ENCODE results near the gene COMMD1.
A peak's percentile ranks its signal among the peaks of the same experiment; 100 is the strongest.
"Not testable (repeated sequence)": the region's sequence is repeated elsewhere in the genome, so short reads cannot be mapped to it uniquely, and the experiment has no call there.

The COMMD1 gene

GRCh38 chr2:62016957-62017356, 111.5 kb downstream of the COMMD1 start:
- no peak for DNase-seq (ENCODE audit: low read depth in 2 of 2)

- no peak for DNase-seq (ENCODE audit: low read depth in 2 of 2)
These were observed 124.4 kb downstream of the COMMD1 start for GRCh38 chr2:62029910-62030309.

DNA sequence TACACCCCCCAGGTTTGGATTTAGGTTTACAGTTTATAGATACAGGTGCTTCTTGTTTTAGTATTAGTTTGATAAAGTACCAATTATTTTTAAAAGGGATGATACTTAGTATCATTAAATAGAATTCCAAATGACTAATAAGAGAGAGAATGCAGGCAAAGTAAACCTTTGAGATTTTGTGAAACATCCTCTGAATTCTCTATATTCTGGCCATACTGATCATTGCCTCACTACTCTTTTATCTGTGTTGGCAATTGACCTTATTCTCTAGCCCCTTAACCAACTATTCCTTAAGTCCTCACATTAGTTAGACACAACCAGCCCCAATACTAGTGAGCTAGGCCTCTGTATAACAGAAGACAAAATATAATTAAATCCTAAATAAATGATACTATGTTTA, 125.4 kb downstream of the COMMD1 start:
- DNase-seq (ENCODE audit: low read depth in 2 of 2): no peak

- no peak for DNase-seq (ENCODE audit: low read depth in 2 of 2)
These were observed 126.6 kb downstream of the COMMD1 start for GRCh38 chr2:62032096-62032495.

DNA sequence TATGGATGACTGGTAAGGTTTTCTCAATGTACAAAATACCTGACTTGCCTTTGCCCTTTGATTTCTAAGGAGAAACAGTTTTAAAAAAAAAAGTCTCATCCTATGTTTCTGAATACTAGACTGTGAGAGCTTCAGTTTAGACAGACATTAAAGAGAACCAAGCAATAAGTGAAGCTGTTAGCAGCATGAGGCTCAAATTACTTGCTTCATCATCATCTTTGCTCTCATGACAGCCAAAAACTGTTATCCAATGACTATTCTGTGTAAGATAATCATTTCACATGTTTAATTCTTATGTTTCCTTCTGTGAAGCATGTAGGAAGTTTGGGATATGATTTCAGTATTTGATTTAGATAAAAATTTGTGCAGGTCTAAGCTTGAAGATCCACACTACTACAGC, 129.2 kb downstream of the COMMD1 start:
- DNase-seq (ENCODE audit: low read depth in 2 of 2): no peak

- no peak for DNase-seq (ENCODE audit: low read depth in 2 of 2)
These were observed 130.8 kb downstream of the COMMD1 start for GRCh38 chr2:62036229-62036628.

GRCh38 chr2:62036761-62037250, 131.3 kb downstream of the COMMD1 start:
- no peak for DNase-seq (ENCODE audit: low read depth in 2 of 2)

DNA sequence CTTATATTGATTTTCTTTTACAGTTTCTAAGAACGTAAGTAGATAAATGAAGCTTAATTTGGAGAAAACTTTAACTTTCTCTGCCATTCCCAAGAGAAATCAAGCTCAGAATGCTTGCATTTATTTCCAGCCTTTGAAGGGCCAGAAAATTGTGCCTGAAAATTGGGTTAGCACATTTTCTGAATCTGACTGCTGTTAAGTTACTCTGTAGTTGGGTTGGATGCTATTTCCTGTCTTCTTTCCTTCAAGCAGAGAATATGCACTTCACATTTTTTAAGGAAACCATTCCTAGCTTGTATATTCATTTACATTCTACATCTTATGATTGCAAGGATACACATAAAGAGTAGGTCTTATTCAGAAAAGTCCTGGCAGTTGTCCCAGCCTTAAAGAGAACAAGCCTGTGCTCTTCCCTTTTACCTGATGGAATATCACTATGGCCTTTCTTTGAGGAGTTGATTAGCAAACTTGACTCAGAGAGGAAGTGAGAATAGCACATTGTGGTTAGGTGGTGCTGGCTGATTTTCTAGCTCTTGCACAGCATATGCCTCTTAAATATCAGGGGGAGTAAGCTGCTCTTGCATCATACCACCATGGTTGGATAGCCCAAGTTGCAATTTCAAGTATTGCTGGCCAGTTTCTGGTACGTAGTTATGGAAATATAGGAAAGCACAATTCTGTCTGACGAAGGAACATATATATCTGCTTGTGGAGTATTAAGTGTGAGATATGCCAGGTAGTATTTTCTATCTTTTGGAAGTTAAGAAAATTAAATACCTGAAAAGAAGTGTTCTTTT, 133.7 kb downstream of the COMMD1 start:
- peak in 1 of 2 donors; percentile 8 for DNase-seq (ENCODE audit: low read depth in 2 of 2)

GRCh38 chr2:62040926-62041325, 135.5 kb downstream of the COMMD1 start:
- no peak for DNase-seq (ENCODE audit: low read depth in 2 of 2)

DNA sequence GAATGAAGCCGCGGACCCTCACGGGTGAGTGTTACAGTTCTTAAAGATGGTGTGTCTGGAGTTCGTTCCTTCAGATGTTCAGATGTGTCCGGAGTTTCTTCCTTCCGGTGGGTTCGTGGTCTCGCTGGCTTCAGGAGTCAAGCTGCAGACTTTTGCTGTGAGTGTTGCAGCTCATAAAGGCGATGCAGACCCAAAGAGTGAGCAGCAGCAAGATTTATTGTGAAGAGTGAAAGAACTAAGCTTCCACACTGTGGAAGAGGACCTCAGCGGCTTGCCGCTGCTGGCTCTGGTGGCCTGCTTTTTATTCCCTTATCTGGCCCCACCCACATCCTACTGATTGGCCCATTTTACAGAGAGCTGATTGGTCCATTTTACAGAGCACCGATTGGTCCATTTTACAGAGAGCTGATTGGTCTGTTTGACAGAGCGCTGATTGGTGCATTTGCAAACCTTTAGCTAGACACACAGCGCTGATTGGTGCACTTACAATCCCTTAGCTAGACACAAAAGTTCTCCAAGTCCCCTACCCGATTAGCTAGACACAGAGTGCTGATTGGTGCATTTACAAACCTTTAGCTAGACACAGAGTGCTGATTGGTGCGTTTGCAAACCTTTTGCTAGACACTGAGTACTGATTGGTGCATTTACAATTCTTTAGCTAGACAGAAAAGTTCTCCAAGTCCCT, 136.4 kb downstream of the COMMD1 start:
- DNase-seq (ENCODE audit: low read depth in 2 of 2): not testable (repeated sequence)

DNA sequence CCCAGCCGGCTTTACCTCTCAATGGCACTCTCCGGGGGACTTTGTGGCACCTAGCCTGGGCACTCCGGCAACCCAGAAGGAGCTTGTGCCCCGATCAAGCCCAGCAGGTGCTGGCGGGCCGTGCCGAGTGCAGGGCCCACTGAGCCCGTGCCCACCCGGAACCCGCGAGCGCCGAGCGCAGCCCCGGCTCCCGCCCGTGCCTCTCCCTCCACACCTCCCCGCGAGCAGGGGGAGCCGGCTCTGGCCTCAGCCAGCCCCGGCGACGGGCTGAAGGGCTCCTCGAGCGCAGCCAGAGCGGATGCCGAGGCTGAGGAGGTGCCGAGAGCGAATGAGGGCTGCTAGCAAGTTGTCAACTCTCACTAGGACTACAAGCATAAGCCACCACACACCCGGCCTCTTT, 136.9 kb downstream of the COMMD1 start:
- DNase-seq (ENCODE audit: low read depth in 2 of 2): no peak

DNA sequence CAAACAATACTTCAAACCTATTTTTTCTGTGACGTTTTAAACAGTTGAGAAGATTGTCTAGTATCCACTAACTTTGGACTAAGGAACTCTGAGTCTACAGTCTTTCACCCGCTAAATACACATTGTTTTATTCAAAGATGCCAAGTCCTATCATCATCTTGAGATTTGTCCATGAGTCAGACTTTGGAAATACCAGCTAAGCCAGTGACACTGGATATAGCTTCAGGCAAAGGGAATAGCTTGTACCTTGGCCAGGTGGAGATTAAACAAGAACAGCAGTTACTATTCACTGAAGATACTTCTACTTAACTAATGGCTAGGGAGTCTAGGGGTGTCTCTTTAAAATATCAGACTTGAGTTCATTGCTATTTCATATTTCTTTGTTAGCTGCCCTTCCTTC, 137.5 kb downstream of the COMMD1 start:
- DNase-seq (ENCODE audit: low read depth in 2 of 2): no peak

DNA sequence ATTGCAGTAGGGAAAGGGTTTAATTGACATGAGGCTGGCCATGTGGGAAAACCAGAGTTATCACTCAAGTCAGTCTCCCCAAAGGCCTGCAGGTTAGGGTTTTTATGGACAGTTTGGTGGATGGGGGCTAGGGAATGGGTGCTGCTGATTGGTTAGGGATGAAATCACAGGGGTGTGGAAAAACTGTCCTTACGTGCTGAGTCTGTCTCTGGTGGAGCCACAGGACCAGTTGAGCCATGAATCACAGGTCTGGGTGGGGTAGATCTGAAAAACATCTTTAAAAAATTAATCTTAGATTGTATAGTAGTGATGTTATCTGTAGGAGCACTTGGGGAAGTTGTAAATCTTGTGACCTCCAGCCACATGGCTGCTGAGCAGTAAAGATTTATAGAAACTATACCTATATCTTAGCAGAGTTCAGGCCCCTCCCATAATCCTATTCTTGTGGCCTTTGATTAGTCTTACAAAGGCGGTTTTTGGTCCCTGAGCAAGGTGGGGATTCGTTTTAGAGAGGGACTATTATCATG, 139.6 kb downstream of the COMMD1 start:
- no peak for DNase-seq (ENCODE audit: low read depth in 2 of 2)

- no peak for DNase-seq (ENCODE audit: low read depth in 2 of 2)
These were observed 140.7 kb downstream of the COMMD1 start for GRCh38 chr2:62046141-62046540.

DNA sequence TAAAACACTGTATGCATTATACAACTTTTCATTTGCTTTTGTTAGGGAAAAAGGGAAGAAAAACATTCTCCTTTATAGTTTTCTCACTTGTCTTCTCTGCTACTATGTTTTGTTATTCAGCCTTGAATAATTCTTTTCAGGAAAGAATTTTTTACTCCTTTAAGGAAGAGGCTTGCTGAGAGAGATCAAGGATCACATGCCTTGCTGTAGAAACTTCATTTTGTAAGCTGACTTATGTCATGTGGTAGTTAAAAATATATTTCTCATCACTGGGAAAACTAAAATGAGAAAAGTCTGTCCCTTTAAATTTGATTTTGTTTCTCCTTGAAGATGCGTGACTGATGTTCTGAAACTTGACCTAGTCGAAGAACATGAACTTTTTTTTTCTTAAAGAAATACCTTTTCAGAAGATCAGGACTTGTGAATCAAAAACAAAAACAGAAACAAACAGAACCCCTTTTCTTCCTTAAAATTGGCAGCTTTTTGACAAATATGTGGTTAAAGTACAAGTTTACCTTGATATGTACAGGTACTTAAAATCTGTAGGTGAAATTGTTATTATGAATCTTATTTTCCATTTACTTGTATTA, 145.1 kb downstream of the COMMD1 start:
- DNase-seq (ENCODE audit: low read depth in 2 of 2): no peak

GRCh38 chr2:62054029-62054791, 148.7 kb downstream of the COMMD1 start:
- DNase-seq (ENCODE audit: low read depth in 2 of 2): no peak

GRCh38 chr2:62054916-62055450, 149.5 kb downstream of the COMMD1 start:
- DNase-seq (ENCODE audit: low read depth in 2 of 2): no peak

- DNase-seq (ENCODE audit: low read depth in 2 of 2): no peak
These were observed 150.4 kb downstream of the COMMD1 start for GRCh38 chr2:62055724-62056336.

DNA sequence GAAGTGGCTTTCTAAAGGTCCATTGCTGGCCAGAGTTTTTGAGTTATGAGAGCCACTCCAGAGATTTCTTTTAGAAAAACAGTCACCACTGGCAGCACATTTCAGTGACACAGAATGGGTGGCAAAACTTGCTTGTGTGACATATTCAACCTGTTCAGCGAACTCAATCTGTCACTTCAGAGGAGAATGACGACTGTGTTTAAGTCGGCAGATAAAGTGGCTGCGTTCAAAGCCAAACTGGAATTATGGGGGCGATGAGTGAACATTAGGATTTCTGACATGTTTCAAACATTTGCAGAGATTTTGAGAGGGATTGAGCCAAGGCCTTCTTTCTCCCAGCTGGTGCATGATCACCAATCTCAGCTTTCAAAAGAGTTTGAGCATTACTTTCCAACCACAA, 150.9 kb downstream of the COMMD1 start:
- DNase-seq (ENCODE audit: low read depth in 2 of 2): no peak

- DNase-seq (ENCODE audit: low read depth in 2 of 2): no peak
These were observed 159.8 kb downstream of the COMMD1 start for GRCh38 chr2:62065243-62065642.

- no peak for DNase-seq (ENCODE audit: low read depth in 2 of 2)
These were observed 165.7 kb downstream of the COMMD1 start for GRCh38 chr2:62071126-62071598.

All from stimulated activated CD8-positive, alpha-beta memory T cell treated with anti-CD3 and anti-CD28 coated beads, Interleukin-15, amount 100 ng/mL, for 4 hours (primary cell).